GM19025 (cell line): ENCODE data around the gene SLC38A4.

Experiments
- ATAC-seq: cut with Tn5 transposase; IDR thresholded peaks from one replicate; pipeline ENCODE4 v1.9.1; 2021; ENCODE audit warnings: mild to moderate bottlenecking, low read depth, moderate library complexity; ENCODE audit not compliant: unreplicated experiment

Gene SLC38A4

DNA sequence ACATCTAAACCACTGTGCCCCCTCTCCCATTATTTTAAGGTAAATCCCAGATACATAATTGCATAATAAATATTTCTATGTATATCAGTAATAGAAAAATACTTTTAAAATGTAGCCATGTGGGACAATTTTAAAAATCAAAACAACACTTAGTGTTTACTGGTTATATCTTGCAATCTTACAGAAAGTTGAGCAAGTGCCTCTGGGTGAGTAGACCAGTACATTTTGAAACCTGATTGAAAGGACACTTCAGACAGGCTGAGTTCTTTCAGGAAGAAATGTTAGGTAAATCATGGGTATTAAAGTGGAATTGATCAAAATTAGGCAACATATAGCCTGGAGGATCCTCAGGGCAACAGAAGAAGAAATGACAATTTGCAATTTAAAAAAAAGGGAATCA is 7.2 kb downstream of the SLC38A4 start:
- no peak for ATAC-seq

DNA sequence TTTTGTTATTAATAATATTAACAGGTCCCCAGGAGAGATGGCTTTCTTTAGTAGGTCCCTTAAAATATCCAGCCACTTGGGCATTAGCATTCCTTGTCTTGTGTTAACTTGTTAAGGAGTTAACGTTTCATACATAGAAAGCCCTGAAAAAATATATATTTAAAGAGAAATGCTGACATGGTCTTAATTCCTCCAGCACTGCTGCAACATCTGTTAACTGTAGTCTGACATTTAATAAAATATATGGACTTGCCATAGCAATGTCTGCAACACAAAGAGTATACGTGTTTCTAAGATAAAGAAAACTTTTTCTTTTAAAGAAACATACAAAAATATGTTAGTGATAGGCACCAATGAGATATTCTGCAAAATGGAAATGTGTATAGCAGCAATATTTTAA is 10.0 kb downstream of the SLC38A4 start:
- ATAC-seq: no peak

DNA sequence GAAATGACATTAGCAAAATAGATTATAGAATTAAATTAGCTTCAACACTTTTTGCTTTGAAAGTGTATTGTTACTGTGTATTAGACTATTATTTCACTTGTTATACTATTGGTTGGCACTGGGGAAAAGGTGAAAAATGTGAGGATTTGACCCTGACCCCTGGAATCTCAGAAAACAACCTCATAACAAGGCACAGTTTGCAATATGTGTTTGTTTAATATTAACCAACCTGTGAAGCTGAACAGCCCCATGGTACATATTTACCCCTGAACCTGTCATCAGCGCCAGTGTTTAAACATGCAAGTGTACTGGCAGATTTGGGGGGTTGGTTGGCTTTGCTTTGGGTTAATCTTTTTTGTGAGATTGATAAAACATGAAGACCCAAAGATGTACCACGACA is 11.7 kb downstream of the SLC38A4 start:
- ATAC-seq: no peak

DNA sequence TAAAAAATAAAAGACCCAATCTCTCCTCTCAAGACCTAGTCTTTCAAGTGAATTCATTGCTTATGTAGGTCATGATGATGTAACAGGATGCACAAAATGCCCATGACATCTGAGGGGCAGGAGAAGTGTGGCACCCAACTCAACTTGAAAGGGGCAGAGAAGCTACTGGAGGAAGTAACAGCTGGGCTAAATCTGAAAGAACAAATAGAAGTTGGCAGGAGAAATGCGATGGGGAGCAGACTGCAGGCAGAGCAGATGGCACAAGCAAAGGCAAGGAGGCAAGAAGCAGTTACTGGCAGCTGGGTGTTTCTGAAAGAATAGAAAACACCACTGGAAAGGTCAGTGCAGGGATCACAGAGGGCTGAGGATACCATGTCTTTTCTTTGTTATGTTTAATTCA is 14.6 kb downstream of the SLC38A4 start:
- no peak for ATAC-seq

DNA sequence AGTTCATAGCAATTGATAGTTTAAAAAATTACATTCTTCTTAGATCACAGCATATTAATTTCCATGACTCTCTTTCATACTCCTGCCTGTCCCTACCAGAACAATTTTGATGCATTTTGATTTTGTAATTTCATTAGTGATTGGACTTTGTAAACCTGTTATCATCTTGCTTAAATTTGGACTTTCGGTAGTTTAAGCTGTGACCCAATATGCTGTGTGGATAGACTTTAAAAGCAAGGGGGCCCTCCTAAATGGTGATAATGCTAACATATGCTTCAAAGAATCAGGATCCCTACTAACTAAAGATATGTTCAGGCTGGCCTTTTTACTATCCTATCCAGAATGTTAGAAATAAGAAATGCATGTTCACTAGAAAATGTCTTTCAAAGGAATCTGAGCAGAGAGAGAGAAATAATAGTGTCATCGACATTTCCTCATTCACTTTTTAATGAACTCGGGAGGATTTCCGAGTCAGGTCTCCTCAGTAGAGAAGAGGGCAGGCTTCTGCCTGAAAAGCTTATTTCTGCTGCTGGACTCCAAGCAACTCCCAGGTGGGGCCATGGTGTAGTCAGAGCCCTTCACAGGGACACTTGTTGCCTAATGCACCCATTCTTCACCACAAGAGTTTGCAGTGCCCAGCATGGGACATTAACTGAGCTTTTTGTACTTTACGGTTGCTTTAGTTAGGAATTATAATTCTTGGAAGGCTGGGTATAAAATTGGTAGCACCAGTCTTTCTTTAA is 16.7 kb downstream of the SLC38A4 start:
- no peak for ATAC-seq

DNA sequence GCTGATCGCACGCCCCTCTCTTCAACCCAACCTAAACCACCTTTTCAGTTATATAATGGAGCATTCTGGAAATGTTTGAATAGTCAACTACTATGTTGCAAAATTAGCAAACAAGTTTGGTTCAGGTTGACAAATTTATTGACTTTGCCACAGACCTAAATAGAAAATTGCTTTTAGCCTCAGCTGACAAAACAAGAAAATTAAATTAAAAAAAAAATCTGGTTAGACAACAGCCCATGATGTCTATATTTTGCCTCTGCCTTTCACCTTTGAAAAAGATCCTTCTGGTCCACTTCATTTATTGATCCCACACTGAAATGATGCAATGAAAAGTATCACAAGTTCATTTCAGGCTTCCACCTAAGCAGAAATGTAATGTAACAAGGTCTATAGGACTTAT is 17.5 kb downstream of the SLC38A4 start:
- no peak for ATAC-seq

DNA sequence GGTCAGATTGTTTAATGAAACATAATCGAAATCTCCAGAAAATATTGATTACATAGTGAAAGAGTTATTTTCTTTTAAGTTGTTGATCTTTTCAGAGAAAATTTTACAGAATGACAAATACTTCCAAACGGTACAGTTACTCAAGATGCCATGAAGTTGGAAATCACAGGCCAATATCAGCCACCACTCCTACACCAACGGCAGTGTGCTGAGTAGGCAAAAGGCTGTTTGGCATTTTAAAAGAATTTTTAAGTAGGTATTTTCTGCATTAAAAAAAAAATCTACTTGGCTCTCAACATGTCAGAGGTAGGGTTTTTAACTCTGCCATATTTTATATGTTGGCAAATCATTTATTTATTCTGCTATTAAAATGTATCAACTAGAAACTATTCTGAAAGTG is 21.7 kb downstream of the SLC38A4 start:
- no peak for ATAC-seq

DNA sequence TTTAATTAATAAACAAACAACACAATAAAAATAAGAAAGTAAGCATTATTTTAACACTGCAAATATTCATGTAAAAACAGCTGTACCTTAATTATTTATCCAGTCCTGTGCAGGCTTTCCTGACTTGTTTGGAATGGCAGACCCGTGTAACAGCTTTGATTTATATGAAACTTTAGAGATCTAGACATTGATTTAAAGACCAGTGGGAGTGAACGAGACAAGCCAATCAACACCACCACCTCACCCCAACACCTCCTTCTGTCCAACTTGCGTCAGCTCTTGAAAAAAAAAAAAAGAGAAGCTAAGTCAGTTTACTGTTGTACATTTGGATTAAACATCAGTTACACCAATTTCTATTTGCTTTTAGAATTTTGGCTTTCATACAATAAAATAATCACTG is 22.3 kb downstream of the SLC38A4 start:
- ATAC-seq: no peak

DNA sequence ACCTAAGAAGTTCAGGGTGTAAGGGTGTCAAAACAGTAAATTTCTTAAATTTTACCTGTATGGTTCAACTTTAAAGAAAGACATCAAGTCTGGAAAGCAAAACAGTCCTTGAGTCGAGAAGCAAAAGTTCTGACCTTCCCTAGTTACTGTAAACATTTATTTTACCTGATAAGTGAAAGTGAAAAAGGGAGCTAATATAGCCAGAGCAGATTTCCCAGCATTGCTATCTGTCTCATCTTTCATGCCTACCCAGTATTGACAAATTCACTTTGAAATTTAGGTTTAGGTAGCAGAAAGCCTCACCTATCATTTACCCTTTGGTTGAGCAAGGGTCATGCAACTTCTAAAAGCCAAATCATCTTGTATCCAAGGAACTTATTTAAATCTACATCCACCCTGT is 24.5 kb downstream of the SLC38A4 start:
- ATAC-seq: no peak

DNA sequence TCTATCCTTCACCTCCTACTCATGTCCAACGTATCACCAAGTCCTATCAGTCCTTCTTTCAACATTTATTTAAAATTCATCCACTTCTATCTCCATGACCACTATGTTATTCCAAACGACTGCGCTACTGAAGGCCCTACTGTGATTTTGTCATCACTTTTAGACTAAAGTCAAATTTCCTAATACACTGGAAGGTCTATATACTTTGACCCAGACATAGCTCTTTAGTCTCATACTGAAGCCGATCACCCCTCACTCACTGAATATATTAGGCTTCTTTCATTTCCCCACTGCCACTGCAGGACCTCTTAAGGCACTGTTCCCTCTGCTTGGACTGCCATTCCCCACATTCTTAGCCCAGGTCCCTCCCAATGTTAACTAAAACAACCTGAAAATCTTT is 25.6 kb downstream of the SLC38A4 start:
- ATAC-seq: no peak

DNA sequence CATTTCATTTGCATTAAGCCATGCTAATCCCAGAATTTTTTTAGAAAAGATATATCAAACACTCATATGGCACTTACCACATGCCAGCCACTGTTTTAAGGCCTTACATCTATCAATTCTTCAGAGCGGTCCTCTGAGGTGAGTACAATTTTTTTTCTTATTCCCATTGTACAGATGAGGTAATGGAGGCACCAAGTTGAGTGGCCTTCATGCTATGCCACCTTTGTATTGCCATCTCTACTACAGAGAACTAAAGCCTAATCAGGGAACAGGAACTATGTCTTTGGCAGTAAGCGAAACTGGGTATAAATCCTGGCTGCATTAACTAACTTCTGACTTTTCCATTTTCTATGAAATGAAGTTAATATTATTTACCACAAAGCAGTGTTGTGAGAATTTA is 27.1 kb downstream of the SLC38A4 start:
- no peak for ATAC-seq

DNA sequence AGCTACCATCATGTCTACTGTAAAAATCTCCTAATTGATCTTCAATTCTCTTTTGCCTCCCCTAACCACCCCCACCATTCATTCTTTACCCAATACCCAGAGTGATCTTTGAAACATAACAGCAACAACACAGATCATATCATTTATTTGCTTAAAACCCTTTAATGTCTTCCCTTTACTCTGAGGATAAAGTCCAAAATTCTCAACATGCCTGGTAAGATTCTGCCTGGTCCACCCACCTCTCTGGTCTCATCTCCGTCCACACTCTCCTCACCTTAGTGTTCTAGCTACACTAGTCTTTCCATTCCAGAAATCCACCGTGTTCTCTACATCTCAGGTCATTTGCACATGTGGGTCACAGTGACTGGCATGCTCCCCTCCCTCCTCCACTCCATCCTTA is 27.7 kb downstream of the SLC38A4 start:
- no peak for ATAC-seq

DNA sequence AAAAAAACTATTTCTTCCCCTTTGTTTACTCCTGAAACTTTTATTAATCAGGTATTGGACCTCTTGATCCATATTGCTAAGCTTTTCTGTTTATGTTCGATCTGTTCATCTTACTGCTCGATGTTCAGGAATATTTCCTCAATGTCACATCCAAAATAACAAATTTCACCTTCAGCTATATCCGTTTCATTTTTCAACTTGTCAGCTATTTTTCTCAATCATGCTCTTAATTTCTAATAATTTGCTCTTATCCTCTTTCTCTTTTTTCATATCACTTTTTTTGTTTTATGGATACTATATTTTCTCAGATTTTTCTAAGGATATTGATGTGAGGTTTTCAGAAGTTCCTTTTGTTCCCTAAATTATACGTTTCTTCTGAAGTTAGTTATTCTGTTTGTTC is 29.8 kb downstream of the SLC38A4 start:
- no peak for ATAC-seq

DNA sequence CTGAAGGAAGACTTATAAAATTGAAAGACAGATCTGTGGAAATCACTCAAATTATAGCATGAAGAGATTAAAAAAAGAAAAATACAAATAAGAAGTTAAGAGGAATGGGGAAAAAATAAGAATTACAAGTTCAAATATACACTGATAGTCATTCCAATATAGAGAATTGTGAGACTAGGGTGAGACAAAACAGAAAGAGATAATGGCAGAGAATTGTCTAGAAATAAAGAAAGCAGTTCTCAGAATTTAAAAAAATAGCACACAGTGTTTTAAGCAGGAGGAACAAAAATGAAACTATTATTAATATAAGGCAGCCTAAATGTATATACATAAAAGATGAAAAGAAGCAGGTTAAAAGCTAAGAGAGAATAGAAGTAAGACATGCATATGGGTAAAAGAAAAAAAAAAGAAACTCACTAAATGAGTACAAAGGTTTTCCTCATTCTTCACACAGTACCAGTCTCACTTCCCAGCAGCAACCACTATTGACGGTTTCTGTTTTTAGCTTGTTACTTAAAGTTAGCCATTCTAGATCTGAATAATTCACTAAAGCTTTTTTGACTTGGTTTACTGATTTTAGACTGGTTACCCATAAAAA is 31.1 kb downstream of the SLC38A4 start:
- no peak for ATAC-seq

DNA sequence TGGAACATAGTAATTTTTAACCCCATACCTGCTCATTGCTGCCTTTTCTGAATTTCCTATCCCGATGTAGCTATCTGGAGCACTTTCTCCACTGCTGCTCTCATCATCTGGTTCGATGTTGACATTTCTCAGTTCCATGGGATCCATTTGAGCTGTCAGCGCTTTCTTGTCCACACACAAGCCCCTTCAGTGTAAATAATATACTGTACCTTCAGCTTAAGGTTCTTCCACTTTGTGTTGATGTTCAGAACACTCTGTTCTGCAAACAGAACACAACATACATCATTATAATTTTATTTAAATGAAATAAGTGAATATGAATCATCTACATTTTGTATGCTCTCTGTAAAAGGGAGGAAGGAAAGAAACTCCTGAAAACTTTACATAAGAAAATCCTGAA is 32.9 kb downstream of the SLC38A4 start:
- no peak for ATAC-seq

DNA sequence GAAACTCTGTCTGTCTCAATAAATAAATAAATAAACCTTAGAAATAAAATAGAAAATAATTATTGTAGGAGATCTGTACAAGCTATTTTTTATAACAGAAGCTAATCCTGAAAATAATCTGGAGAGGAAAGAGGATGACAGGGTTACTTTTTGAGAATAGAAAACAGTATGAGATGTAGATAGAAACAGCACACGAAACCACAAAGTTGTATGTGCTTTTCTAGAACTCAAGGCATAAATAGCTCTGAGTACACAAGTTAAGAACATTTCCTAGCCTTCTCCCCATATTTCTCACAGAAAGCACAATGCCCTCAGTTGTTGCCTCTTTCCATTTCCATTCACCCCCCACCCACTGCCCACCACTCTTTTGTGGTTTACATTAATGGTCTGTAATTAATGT is 35.7 kb downstream of the SLC38A4 start:
- no peak for ATAC-seq

DNA sequence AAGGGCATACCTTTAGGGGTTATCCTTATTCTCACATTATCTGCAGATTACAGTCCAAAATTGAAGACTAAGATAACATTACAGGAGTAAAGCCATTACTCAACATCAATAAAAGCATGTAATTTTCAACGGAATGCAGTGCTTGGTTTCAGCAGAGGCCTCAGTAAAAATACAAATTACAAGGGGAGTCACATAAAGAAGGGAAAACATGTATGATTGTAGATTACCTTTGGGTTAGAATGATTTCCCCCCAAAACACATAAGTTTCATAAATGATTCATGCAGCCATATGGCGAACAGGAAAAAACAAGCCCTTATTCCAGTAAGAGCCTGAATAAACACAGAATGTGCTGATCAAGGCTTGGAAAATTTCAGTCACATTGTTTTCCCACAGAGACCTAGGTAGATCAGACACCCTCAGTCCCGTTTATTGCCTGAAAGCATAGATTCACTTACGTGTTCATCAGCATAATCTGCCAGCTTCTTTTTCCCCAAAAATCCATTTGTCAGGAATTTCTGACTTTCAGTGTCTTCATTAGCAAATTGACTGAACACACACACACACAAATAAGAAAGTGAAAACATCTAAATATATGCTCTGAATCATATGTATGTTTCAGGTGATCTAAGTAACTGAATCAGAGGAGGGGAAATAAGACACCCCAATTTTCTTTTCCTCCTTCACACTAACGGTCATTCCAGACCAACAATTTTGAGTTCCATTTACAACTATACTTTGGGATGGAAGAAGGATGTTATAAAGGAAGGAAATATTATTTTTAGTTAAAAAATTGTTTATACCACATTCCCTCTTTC is 37.5 kb downstream of the SLC38A4 start:
- no peak for ATAC-seq

DNA sequence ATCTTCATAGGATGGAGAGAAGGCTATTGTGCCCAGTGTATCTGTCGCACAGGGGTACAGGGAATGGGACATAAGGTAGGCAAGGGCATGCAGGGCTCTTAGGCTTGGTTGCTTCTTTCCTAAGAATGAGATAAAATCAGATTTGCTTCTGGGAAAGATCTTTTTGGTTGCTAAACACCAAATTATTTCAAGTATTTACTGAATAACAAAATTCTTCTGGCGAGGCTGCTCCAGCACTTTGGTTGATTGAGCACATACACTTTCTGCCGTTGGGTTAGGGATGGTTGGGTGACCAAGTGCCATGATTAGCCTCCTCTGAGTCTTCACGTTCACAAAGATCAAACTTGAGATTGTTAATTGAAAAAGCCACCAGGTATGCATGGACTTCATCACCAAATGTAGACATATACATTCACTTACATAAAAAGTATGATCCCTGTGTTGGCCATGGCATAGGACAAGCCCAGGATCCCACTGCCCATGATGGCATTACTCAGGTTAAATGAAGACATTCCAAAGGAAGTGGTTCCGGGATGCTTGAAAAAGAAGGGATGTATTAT is 38.2 kb downstream of the SLC38A4 start:
- no peak for ATAC-seq

DNA sequence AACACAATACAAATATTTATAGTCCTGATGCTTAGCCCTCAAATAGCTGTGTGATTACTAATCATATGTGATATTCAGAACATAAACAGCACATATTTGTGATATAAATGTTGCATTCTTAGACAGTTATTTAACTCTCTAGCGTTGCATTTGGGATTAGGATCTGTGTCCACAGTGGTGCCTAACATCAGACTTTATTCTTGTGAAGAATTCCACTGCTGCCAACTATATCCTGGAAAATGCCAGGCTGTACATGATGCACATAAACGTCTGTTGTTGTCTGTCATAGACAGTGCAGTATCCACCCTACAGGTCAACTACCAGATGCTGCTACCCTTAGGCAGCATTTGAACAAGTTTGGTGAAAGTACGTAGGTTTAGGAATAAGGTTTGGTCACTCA is 39.0 kb downstream of the SLC38A4 start:
- no peak for ATAC-seq

DNA sequence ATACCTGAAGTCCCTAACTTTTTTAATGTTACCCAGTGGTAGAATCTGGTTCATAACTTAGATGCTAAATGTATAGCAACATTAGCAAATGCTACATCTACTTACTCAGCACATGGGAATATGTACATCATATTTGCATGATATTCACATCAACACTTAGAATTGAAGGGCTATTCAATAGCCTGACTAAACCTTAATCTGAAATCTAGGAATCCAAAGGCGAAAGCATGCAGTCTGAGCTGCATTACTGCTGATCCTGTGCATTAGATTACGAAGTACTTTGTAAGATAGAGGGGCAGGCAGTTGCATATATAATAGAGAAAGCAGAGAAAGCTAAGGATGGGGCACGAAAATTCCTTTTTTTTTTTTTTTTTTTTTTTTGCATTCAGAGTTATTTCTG is 40.4 kb downstream of the SLC38A4 start:
- no peak for ATAC-seq

DNA sequence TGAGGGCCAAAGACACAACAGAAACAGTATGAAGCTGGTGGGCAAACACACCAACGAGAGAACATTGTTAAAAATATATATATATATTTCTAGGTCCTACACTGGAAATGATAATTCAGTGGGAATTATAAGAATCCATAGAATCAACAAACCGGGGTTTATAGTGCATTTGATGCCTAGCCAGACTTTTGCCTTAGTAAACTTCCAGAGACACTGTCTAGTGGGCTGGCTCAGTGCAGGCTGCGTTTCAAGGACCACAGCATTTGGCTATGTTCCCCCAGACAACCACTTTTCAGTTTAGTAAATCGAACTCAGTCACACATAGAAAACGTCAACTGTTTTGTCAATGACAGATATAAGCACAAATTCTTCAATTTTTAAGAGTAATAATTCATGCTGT is 41.9 kb downstream of the SLC38A4 start:
- ATAC-seq: no peak
